Activated CD4-positive, alpha-beta T cell treated with anti-CD3 and anti-CD28 coated beads for 1 hour (primary cell): ENCODE results near the gene DUSP3.
"Not testable (repeated sequence)": the region's sequence is repeated elsewhere in the genome, so short reads cannot be mapped to it uniquely, and the experiment has no call there.

Source experiments
- DNase-seq: peaks from one replicate; pipeline ENCODE4 v3.0.0-alpha.2; 2020

The DUSP3 gene

DNA sequence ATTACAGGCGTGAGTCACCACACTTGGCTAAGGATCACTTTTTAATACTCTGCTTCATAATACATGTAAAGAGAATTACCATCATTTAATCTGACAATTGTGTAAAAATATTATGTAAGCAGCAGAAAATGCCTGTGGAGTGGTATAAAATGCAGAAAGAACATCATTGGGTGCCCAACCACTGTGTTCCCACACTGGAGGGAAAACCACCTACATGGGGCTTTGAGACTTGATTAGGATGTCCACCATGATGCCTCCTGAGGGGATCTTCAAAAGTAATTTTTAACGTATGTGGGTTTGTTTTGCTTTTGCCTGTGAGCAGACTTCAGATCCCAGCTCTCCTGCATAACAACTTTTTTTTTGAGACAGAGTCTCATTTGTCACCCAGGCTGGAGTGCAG is 20.3 kb upstream of the DUSP3 start:
- DNase-seq: no peak

DNA sequence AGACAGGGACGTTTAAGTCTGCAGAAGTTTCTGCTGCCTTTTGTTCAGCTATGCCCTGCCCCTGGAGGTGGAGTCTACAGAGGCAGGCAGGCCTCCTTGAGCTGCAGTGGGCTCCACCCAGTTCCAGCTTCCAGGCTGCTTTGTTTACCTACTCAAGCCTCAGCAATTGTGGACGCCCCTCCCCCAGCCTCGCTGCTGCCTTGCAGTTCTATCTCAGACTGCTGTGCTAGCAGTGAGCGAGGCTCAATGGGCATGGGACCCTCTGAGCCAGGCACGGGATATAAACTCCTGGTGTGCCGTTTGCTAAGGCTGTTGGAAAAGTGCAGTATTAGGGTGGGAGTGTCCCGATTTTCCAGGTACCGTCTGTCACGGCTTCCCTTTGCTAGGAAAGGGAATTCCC is 19.2 kb upstream of the DUSP3 start:
- not testable (repeated sequence) for DNase-seq

DNA sequence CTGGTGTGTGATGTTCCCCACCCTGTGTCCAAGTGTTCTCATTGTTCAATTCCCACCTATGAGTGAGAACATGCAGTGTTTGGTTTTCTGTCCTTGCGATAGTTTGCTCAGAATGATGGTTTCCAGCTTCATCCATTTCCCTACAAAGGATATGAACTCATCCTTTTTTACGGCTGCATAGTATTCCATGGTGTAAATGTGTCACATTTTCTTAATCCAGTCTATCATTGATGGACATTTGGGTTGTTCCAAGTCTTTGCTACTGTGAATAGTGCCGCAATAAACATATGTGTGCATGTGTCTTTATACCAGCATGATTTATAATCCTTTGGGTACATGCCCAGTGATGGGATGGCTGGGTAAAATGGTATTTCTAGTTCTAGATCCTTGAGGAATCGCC is 13.9 kb upstream of the DUSP3 start:
- not testable (repeated sequence) for DNase-seq

DNA sequence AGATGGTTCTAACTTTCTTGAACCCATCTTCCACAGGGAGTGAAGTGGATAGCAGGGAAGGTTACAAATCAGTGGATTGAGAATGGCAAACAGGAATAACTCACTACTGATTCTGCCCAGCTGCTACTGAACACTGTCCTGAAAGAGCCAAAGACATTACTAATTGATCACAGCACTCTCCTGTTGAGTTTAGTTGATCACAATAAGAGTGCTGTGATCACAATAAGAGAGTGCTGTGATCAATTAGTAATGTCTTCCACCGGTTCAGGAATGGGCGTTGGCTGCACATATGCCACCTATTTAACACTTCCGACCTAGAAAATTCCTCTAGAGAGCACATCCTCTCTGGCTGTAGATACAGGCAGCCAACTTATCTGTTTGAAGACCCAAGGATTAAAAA is 12.8 kb upstream of the DUSP3 start:
- DNase-seq: no peak

GRCh38 chr17:43790311-43790940 is 11.6 kb upstream of the DUSP3 start:
- DNase-seq: no peak

GRCh38 chr17:43789482-43789881 is 10.7 kb upstream of the DUSP3 start:
- no peak for DNase-seq

- DNase-seq: no peak
These were observed 9.8 kb upstream of the DUSP3 start for GRCh38 chr17:43788540-43788939.

GRCh38 chr17:43787728-43788127 is 9.0 kb upstream of the DUSP3 start:
- no peak for DNase-seq

GRCh38 chr17:43784628-43785101 is 5.9 kb upstream of the DUSP3 start:
- DNase-seq: no peak

- no peak for DNase-seq
These were observed 5.3 kb upstream of the DUSP3 start for GRCh38 chr17:43784068-43784467.

- DNase-seq: no peak
These were observed 4.3 kb upstream of the DUSP3 start for GRCh38 chr17:43782913-43783680.

- DNase-seq: no peak
These were observed 1.4 kb upstream of the DUSP3 start, which contains the start of gene CFAP97D1 for GRCh38 chr17:43780135-43780534. Gene CFAP97D1 (plus strand): TSS chr17:43780435. CDS start chr17:43780463, 28 bp downstream.

- no peak for DNase-seq
These were observed 658 bp upstream of the DUSP3 start for GRCh38 chr17:43779145-43780125.

DNA sequence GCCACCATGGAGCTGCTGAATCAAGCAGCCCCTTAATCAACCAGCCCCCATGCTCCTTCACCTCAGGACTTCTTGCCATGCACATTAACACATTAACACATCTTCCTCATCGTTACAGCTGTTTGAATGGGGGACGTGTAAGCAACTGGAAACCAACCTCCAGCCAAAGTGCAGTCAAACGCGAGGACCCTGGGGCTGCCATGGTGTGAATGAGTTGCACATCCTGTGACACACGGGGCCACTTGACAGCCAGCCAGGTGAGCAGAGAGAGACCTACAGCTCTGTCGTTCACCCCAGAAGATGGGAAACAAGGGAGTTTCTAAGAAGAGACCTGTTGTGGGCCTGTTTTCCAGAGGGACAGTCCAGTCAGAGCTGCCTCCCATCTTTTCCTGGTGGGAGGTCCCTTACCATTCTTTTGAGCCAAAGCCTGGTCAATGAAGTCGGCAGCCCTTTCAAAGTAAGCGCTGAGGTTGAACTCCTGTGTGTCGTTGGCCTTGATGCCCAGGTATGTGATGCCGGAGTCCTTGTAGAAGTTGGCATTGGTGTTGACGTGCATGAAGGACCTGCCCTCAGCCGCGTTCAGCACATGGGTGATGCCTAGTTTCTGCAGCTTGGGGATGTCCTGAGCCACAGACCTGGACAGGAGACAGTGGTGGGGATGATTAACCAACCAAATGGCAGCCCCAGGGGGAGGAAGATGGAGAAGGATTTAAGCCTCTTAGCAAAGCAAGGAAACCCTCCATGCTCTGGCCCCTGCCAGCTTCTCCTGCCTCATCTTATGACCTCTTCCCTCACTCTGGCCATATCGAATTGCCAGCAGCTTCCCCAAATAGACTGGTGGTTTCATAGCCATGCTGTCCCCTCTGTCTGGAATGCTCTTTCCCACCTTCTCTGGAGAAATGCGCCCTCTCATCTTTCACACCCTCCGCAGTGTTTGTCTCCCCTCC is 4.2 kb downstream of the DUSP3 start:
- no peak for DNase-seq

GRCh38 chr17:43772877-43773648 is 5.7 kb downstream of the DUSP3 start:
- DNase-seq: no peak

GRCh38 chr17:43771463-43771862 is 7.3 kb downstream of the DUSP3 start:
- DNase-seq: no peak

DNA sequence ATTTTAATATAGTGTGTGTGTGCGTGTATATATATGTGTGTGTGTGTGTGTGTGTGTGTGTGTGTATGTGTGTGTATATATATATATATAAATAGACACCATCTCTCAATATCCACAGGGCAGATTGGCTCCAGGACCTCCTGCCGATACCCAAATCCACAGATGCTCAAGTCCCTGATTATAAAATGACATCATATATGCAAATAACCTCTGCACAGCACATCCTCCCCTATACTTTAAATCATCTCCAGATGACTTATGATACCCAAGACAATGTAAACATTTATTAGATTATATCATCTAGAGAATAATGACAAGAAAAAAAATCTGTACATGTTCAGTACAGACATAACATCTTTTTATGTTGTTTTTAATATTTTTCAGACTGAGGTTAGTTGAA is 7.8 kb downstream of the DUSP3 start:
- DNase-seq: no peak

- DNase-seq: no peak
These were observed 8.9 kb downstream of the DUSP3 start for GRCh38 chr17:43769859-43770258.

DNA sequence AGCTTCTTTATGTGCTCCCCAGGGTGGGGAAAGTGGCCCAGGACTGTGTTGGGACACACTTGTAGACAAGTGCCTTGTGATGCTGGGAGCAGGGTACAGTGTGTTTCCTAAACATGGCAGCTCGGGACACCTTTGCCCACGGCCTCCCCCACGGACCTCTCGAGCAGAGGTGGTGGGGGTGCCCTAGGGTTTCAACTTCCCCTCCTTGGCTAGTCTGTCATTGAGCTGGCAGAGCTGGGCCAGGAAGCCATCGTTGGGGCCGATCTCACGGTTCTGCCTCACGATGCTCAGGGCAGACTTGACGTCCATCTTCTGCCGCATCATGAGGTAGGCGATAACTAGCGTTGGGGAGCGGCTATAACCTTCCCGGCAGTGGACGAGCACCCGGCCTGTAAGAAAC is 9.4 kb downstream of the DUSP3 start:
- no peak for DNase-seq

GRCh38 chr17:43768943-43769342 is 9.8 kb downstream of the DUSP3 start:
- no peak for DNase-seq

- DNase-seq: no peak
These were observed 10.4 kb downstream of the DUSP3 start for GRCh38 chr17:43768382-43768781.
